GM19395 (cell line): Measurements from ENCODE around the gene PAX9.

Experiments used
- ATAC-seq: cut with Tn5 transposase; IDR thresholded peaks from one replicate; pipeline ENCODE4 v1.9.1; 2021; ENCODE audit warnings: mild to moderate bottlenecking, moderate library complexity; ENCODE audit not compliant: unreplicated experiment

PAX9 gene

DNA sequence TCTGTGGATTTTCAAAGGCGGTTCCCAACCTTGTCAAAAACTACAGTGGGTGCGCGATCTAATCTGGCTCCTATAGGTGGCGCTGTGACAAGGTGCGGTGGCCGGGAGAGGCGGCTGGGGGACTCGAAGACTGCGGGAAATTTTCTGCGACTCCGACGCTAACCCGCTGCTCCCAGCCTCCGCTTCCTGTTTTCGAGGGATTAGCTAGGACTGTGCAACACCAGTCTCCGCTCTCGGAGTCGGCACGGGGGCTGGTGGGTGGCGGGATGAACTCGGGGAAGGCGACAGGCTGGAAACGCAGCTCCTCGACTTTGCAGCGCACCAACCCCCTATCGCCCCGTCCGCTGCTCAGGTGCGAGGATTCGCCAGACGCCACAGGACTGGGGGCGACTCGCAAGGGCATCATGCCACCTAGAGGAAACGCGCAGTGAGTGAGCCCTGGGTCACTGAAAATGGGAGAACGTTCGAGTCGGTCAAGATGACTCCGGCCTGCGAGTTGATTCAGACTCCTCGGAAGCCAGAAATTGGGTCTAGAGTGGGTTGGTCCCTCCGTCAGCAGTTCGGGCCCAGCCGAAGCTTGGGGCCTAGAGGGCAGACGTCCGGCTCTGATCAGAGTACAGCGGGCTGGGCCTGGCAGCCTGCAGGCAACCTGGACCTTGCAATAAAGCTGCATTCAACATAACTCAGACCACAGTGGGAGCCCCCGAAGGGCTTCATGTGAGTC, 5.5 kb upstream of the PAX9 start:
- peak; percentile 47 for ATAC-seq

GRCh38 chr14:36656687-36657398, 4.8 kb upstream of the PAX9 start:
- ATAC-seq, result no peak

GRCh38 chr14:36657399-36658122, 4.1 kb upstream of the PAX9 start:
- no peak for ATAC-seq

DNA sequence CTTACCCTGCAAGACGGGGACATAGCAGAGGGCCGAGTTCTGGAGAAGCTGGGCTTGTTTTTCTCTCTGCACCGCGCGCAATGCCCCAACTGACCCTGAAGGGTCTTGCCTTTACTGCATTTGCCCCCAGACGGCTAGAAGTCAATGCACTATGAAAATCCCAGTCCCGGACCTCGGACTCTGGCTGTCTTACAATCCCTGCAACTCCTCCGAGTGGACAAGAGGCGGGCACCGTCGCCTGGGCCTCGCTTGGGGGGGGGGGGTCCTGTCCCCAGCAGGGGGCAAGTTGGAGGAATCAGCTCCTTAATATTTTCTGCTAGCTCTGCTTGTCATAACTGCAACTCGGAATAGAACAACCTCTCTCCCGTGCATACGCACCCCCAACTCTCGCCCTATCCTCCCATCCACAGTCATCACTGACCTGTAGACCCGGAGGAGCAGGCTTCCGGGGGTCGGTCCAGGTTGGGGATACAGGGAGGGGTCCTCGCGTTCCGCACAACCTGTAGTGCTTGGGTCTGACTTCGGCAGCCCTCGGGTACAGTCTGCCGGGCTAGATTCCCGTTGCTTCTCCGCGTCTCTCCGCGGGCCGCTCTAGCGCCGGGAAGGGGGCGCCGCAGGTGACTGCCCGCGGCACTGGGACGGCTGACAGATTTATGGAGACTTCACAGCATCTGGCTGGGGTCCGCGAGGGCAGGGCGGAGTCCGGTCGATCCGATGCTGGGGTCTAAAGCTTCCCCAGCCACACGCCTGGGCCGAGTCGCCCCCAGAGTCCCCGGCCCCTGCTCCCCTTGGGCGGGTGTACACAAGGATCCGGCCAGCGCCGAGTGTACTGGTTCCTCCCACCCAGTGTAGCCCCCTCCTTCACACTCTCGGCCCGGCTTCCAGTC, 3.3 kb upstream of the PAX9 start:
- no peak for ATAC-seq

- ATAC-seq, result no peak
Observed at GRCh38 chr14:36659010-36659821, 2.4 kb upstream of the PAX9 start.

GRCh38 chr14:36659822-36660735, 1.6 kb upstream of the PAX9 start:
- ATAC-seq, result no peak

GRCh38 chr14:36660736-36661505, 739 bp upstream of the PAX9 start:
- ATAC-seq, result no peak

- no peak for ATAC-seq
Observed at GRCh38 chr14:36662258-36662542, 540 bp downstream of the PAX9 start.

DNA sequence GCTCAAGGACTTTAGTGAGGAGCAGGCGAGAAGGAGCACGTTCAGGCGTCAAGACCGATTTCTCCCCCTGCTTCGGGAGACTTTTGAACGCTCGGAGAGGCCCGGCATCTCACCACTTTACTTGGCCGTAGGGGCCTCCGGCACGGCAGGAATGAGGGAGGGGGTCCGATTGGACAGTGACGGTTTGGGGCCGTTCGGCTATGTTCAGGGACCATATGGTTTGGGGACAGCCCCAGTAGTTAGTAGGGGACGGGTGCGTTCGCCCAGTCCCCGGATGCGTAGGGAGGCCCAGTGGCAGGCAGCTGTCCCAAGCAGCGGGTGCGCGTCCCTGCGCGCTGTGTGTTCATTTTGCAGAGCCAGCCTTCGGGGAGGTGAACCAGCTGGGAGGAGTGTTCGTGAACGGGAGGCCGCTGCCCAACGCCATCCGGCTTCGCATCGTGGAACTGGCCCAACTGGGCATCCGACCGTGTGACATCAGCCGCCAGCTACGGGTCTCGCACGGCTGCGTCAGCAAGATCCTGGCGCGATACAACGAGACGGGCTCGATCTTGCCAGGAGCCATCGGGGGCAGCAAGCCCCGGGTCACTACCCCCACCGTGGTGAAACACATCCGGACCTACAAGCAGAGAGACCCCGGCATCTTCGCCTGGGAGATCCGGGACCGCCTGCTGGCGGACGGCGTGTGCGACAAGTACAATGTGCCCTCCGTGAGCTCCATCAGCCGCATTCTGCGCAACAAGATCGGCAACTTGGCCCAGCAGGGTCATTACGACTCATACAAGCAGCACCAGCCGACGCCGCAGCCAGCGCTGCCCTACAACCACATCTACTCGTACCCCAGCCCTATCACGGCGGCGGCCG, 1.1 kb downstream of the PAX9 start:
- no peak for ATAC-seq

DNA sequence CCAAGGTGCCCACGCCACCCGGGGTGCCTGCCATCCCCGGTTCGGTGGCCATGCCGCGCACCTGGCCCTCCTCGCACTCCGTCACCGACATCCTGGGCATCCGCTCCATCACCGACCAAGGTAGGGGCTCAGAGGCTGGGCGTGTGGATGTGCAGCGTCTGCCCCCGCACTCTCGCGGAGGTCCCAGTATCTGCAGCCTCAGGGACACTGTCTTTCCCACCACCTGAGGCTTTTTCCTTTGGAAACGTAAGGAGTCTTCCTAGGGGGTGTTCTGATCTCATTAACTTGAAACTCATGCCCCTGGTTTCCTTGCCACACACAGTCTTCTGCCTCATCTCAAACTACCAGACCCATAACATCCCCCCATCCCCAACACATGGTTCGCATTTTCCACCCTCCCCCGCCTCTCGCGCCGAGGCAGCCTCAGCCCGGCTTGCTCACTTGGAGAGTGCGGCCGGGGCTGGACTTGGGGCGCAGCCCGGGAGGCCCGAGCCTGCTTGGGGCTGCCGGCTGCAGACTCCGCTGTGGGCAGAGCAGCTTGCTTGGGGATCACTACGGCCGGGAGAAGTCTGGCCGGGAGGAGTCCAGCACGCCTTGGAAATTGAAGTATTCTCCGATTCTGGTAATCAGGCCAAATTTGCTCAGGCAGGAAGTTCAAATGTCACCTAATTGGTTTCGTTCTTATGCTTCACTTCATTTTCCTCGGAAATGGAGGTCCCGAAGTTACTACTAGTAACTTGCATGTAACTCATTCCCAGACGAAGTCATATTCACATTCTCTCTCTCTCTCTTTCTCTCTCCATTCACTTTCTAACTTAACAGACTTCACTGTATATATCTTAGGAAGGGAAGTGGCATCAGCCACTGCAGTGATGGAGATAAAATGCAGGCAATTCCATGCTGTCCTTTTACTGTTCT, 2.0 kb downstream of the PAX9 start:
- no peak for ATAC-seq

GRCh38 chr14:36664322-36665193, 2.9 kb downstream of the PAX9 start:
- no peak for ATAC-seq

DNA sequence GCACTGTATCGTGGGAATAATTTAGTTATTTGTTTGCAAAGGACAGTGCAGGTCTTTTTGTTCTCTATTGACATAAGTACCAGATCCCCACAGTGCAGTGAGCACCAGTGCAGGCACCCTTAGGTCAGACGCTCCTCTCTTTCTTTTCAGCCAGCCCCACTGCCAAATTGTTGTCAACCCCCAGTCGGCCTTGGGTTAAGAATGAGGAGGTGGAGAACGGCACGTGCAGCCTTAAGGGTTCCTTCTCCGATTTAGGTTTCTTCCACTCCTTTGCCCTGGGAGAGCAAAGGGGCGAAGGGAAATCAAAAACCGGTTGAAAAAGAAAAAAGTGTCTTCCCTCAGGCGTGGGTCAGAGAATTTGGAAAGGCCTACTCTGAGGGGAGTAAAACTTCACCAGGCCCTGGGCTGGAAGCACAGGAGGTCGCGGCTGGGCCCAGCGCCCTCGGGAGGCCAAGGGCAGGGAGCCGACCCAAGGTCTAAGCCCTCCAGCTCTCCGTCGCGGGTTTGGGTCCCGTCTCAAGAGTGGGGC, 4.3 kb downstream of the PAX9 start:
- ATAC-seq, result no peak

DNA sequence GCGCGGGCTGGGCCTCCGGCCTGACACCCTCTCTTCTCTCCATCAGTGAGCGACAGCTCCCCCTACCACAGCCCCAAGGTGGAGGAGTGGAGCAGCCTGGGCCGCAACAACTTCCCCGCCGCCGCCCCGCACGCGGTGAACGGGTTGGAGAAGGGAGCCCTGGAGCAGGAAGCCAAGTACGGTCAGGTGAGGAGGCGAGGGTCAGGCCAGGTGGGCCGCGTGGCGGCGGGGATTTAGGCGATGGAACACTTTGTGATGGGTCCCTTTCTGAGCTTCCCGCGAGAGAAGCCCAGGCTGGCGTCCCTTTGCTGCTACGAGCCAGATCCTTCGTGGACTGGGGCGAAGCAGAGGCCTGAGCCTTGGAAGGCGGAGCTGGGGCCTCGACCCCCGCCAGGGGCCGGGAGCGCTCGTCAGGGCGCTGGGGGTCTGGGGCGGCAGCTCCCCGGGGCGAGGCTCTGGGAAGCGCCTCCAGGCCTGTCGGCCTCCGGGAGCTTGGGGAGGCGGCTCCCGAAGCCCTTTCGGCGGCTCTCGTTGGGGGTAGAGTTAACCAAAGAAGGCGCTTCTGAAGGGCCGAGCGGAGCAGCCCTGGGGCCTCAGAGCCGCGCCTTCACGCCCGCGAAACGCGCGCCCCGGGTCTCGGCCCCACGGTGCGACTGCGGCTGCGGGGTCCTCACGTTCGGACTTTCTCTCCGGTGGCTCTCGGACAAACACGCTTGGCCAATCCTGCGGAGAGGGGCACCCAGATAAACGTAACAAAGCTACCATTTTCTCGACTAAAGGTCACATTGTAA, 5.0 kb downstream of the PAX9 start:
- ATAC-seq, result no peak

GRCh38 chr14:36667679-36668078, 6.0 kb downstream of the PAX9 start:
- ATAC-seq, result no peak

DNA sequence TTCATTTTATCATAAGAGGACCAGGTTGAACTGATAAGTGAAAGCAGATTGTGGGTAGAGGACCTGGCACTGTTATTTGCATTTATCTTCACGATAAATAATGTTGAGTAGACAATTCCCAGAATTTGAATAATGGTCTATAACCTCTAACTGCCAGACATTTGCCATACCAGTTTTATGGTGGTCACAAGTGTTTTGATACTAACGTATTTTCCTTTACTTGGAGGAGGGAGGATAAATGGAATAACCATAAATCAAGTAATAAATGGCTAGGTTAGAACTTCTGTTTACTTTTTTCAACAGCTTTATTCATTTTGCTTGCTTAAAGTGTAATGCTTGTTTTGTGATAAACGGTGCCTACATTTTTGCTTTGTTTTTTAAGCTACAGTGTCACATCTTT, 9.5 kb downstream of the PAX9 start:
- ATAC-seq, result no peak
